Effector memory CD4-positive, alpha-beta T cell (primary cell): Measurements from ENCODE around the gene CRABP2.

Source experiments
- DNase-seq, 3 donors: peaks; one replicate each; pipeline ENCODE4 v3.0.0-alpha.2; 2020
- H3K27ac ChIP-seq: 2 replicates; pipeline ENCODE4 v1.7.0; 2013; ENCODE audit warnings: mild to moderate bottlenecking, low read length, moderate library complexity; ENCODE audit not compliant: insufficient read depth, poor library complexity, severe bottlenecking
- H3K27me3 ChIP-seq: replicated peaks from 2 replicates; pipeline ENCODE4 v1.7.0; 2013; ENCODE audit warnings: mild to moderate bottlenecking, low read length; ENCODE audit not compliant: insufficient read depth, control insufficient read depth, poor library complexity, severe bottlenecking
- H3K36me3 ChIP-seq: 2 replicates; pipeline ENCODE4 v1.7.0; 2013; ENCODE audit warnings: mild to moderate bottlenecking, low read length, moderate library complexity; ENCODE audit not compliant: control insufficient read depth, insufficient read depth
- H3K4me1 ChIP-seq: 2 replicates; pipeline ENCODE4 v1.7.0; 2013; ENCODE audit warnings: low read length, mild to moderate bottlenecking; ENCODE audit not compliant: control insufficient read depth, insufficient read depth, poor library complexity, severe bottlenecking
- H3K4me3 ChIP-seq: 2 replicates; pipeline ENCODE4 v1.7.0; 2013; ENCODE audit warnings: low read length, low read depth, mild to moderate bottlenecking; ENCODE audit not compliant: insufficient read depth, poor library complexity, severe bottlenecking
- H3K9me3 ChIP-seq: 2 replicates; pipeline ENCODE4 v1.7.0; 2013; ENCODE audit warnings: mild to moderate bottlenecking, low read length, moderate library complexity; ENCODE audit not compliant: control insufficient read depth

CRABP2 gene

DNA sequence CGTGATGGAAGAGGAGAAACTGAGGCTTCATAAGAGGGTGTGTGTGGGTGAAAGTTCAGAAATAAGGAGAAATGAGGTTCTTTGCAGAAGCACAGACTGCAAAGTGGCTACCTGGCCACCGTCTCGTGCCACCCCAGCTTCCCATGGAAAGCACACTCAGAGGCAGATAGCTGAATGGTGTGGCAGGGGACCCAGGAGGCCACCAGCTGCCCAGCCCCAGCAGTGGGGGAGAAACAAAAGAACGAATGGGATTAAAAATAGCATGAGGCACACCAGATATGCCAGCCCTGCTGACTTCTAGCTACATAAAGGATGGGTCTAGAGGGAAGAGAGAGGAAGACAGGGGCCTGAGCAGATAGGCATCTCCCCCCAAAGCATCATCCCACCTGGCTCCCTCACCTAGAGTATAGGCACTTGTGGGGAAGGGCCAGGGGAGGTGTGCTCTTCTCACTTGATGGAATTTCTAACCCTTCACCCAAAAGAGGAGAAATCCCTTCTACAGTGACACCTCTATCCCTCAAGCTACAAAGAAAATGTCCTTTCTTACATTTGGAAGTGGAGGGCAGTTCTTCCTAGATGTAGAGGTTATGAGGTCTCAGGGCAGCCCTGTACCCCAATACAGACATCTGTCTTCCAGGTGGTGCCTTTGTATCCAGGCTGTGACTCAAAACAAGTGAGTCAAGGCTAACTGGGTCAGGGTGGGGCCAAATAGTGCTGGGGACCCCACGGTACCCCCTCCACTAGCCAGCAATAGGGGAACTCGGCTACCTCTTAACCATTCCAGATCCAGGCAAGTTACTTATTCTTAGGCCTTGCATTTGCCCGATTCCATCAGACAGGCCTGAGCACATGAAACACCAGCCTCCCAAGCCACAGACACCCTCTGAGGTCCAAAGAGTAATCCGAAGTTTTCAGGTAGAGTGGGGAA is 42.6 kb upstream of the CRABP2 start:
- Histone ChIP-seq H3K36me3 (peaks cover 23% of the 10 kb centered on the region), H3K4me1 (peaks cover 54% of the 10 kb centered on the region)
- peak in 1 of 3 donors; percentile 36 for DNase-seq

DNA sequence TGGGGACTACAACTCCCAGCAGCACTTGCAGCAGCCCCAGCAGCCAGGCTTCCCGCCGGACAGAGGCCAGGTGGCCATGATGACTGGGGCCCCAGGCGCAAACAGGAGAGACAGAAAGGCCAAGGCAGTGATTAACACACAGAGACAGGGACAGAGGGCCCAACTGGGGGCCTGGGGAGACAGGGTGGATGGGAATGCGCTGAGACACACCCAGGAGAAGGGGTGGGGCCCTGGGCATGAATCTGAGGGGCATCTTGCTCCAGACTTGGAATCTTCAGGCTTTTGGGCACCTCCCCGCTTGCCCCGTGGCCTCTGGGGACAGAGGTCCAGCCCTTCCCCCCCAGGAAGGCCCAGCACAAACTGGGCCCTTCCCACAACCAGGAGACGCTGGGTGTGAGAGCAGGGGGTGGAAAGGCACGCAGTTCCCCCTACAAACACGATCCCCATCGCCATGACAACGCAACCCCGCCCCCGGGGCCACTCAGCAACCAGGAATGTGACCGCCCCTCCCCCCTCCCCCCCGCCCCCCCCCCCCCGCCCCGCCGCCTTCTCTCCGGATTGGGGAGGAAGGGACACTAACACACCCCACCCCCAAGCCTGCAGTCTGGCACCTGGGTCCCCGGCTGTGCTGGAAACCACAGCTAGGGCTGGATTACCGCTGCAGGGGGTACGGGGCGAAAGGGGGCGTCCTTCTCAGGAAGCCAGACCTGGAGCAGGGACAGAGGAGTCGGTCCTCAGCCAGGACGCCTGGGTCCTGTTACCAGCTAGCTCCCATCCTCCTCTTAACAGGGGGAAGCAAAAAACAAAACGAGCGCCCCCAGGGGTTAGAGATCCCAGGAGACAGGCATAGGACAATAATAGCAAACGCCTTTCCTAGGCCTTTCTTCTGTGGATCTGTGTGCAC is 41.6 kb upstream of the CRABP2 start:
- Histone ChIP-seq H3K36me3 (peaks cover 31% of the 10 kb centered on the region), H3K27ac (peak overlapping the region; percentile 80), H3K9me3 (no peaks in the 10 kb centered on the region), H3K4me1 (peaks cover 44% of the 10 kb centered on the region), H3K4me3 (peak overlapping the region; percentile 95), H3K27me3 (no peaks in the 10 kb centered on the region)
- DNase-seq, result peak; percentile 56 to 63 (median 59)

More for the DNA sequence above, 42.6 kb upstream of the CRABP2 start:
- Histone ChIP-seq H3K27ac (peak overlapping the region; percentile 77), H3K4me3 (peak overlapping the region; percentile 95), H3K9me3 (no peaks in the 10 kb centered on the region), H3K27me3 (no peaks in the 10 kb centered on the region)

DNA sequence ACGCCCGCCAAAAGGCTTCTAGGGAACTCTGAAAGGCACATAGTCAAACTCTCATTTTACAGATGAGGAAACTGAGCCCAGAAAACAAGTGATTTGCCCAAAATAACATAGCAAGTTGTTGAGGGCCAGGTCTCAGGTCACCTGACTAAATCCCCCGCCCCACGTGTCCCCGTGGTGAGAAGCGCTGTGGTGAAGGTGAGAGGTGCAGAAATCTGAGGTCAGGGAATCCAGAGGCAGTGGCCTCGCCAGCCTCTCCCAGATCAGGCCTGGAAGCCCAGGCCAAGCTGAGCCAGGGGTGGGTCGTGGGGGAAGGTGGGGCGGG is 41.0 kb upstream of the CRABP2 start:
- peak overlapping the region; percentile 80 for H3K27ac ChIP-seq
- peaks cover 49% of the 10 kb centered on the region for H3K4me1 ChIP-seq
- no peaks in the 10 kb centered on the region for H3K27me3 ChIP-seq
- no peak for DNase-seq
- H3K4me3 ChIP-seq, result no peak overlapping the region
- H3K36me3 ChIP-seq, result peaks cover 31% of the 10 kb centered on the region
- no peaks in the 10 kb centered on the region for H3K9me3 ChIP-seq

DNA sequence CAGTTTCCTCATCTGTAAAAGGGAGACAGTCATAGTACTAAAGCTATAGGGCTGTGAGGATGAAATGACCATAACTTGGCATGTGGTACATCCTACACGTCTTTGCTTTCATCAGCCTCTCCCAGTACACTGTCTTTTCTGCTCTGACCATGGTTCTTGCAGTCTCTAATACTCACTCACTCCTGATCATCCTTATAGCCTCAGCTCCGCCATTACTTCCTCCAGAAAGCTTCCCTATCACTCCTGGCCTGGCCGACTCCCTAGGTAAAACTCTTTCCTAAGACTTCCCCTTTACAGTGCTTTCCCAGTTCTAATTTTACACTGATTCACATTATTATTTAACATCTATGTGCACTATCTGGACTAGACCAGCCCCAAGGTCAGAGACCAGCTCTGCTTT is 40.5 kb upstream of the CRABP2 start:
- no peaks in the 10 kb centered on the region for H3K9me3 ChIP-seq
- H3K36me3 ChIP-seq, result peaks cover 31% of the 10 kb centered on the region
- no peak overlapping the region for H3K4me3 ChIP-seq
- peak overlapping the region; percentile 80 for H3K27ac ChIP-seq
- H3K27me3 ChIP-seq, result no peaks in the 10 kb centered on the region
- DNase-seq, result no peak
- peaks cover 50% of the 10 kb centered on the region for H3K4me1 ChIP-seq

DNA sequence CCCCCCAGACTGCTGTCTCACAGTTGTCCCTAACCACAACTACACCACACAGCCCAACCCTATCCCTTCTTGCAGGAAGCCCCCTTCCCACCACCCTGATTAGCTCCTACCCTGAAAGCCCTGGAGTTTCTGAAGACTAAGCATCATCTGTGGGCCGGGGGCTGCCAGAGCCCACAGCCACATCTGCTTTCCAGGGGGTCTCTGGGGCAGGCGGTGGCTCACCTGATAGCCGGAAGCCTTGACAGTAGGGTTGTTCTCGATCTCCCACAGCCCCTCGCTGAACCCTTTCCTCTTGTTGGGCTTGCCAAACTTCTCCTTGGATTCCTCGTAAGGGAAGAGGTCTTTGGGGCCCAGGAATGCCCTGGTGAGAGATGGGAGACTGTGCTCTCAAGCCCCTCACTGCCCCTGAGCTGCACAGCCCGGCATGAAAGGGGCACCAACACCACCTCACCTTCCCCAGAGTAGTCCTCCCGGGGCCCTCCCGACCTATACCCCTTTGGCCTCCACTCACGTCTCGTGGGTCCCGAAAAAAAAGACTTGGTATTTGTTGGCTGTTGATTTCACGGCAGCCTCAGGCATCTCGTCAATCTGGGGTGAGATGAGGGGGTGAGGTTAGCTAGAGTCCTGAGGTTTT is 39.5 kb upstream of the CRABP2 start:
- H3K27me3 ChIP-seq, result no peaks in the 10 kb centered on the region
- H3K27ac ChIP-seq, result peak overlapping the region; percentile 28
- H3K4me1 ChIP-seq, result peaks cover 52% of the 10 kb centered on the region
- no peaks in the 10 kb centered on the region for H3K9me3 ChIP-seq
- H3K4me3 ChIP-seq, result no peak overlapping the region
- DNase-seq, result no peak
- peaks cover 31% of the 10 kb centered on the region for H3K36me3 ChIP-seq

DNA sequence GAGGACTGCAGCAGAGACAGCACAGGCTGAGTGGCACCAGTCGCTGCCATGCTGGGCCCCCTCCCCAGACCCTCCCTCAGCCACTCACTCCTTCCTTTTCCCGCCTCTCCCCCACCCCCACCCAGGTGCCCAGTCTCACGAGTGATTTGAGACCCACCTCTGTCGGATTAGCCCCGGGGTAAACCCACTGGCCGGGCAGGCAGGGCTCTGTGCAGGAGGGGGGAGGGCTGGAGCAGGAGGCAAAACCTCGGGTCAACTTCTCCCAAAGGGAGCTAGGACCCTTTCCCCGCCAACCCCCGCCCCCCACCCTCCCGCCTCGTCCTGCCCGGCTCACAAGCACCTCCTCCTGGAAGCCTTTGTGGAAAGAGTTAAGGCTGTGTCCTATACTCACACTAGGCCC is 39.0 kb upstream of the CRABP2 start:
- DNase-seq, result no peak
- Histone ChIP-seq H3K27me3 (no peaks in the 10 kb centered on the region), H3K9me3 (no peaks in the 10 kb centered on the region), H3K4me1 (peaks cover 48% of the 10 kb centered on the region), H3K36me3 (peaks cover 31% of the 10 kb centered on the region), H3K27ac (no peak overlapping the region), H3K4me3 (no peak overlapping the region)

DNA sequence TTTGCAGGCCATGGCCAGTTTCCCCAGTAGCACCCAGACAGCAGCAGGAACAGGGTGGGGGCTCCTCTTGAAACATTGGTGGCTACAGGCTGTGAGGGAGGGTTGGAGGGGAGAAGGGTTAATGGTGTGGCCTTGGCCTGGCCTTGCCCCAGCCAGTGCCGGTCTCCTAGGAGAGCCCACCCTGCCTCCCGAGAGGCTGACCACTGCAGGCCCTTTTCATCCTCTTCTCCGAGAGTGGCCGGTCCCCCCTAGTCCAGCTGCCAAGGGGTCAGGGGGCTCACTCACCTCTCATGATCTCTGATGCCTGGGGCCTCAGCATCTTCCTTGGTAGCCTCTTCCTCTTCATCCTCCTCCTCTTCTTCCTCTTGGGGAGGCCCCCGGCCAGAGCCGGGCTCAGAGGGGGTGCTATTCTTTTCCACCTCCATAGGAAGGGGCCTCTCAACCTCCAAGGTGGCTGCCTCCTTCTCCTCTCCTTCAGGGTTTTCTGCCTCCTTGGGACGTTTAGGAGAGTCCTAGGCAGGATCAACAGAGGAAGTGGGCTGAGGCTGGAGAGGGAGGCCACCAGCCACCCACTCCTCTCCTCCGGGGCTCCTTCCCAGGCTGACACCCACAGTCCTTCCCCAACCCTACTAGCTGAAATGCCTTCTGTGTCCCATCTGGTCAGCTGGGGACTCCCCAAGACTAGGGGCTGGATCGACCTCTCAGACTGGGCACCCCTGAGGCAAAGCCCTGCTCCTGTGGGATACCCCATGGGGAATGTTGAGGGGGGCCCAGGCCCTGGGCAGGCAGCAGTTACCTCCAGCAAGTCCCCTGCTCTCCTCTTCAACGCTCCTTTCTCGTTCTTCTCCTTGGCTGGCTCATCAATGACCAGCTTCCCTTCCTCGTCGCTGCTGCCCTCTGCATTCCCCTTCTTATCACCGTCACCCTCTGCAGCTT is 38.3 kb upstream of the CRABP2 start:
- H3K27me3 ChIP-seq, result no peaks in the 10 kb centered on the region
- DNase-seq, result no peak
- no peaks in the 10 kb centered on the region for H3K9me3 ChIP-seq
- H3K4me1 ChIP-seq, result peaks cover 41% of the 10 kb centered on the region
- H3K36me3 ChIP-seq, result peaks cover 31% of the 10 kb centered on the region
- no peak overlapping the region for H3K4me3 ChIP-seq
- no peak overlapping the region for H3K27ac ChIP-seq

DNA sequence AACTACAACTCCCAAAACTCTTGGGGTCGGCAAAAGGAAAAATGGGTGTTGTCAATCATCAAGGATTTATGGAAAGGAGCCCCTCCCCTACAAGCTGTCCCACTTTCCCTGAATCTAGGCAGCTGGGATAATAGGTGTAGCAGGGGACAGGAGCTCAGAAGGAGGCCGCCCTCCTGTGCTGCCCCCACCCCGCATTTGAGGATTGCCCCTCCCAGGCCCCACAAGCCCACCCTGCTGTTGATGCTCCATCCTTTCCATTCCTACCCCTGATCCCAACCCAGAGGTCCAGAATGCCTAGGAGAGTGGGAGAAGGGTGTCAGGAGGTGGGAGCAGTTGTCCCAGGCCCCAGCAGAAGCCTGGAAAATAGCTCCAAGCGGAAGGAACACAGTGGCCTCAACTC is 37.4 kb upstream of the CRABP2 start:
- no peak overlapping the region for H3K27ac ChIP-seq

DNA sequence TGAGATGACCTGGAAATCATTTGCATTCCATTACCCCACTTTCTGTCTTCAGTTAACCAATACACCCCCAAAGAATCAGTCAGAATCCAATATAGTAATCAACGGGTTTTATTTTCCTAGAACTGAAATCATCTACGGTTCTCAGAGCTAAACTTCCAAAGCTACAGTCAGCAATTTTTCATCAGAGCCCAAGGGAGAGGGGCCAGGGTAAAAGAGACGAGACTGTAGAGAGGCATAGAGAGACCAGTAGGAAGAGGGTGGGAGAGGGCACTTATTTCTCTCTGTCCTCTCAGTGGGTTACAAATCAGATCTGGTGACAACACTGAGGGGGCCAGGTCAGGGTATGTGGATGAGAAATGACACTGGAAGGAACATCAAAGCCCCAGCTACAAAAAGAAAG is 36.6 kb upstream of the CRABP2 start:
- peak overlapping the region; percentile 74 for H3K27ac ChIP-seq
- peaks cover 26% of the 10 kb centered on the region for H3K4me1 ChIP-seq
- no peaks in the 10 kb centered on the region for H3K27me3 ChIP-seq
- no peak for DNase-seq
- no peaks in the 10 kb centered on the region for H3K9me3 ChIP-seq
- no peak overlapping the region for H3K4me3 ChIP-seq
- H3K36me3 ChIP-seq, result peaks cover 40% of the 10 kb centered on the region

More for the DNA sequence above, 37.4 kb upstream of the CRABP2 start:
- no peak for DNase-seq
- peaks cover 33% of the 10 kb centered on the region for H3K4me1 ChIP-seq
- no peaks in the 10 kb centered on the region for H3K27me3 ChIP-seq
- no peaks in the 10 kb centered on the region for H3K9me3 ChIP-seq
- no peak overlapping the region for H3K4me3 ChIP-seq
- peaks cover 32% of the 10 kb centered on the region for H3K36me3 ChIP-seq
